GM12878 (cell line): ENCODE data around the gene MYLK4. TPM values are rescaled to one million over a fixed set of nuclear protein-coding genes. Genes with fewer than 3 reads are reported as not detected.

Experiments used
- ATAC-seq: fragments of 200-7000 bp; cut with Tn5 transposase; 3 replicates; pipeline ENCODE4 v1.9.1; 2020; ENCODE audit warnings: mild to moderate bottlenecking, moderate library complexity
- BruUV-seq: library from RNA; stranded (reverse); fragments of 400-500 nt; replicated peaks from 2 replicates; lab custom pipeline; 2021; lab: Mats Ljungman, UMichigan
- CTCF ChIA-PET: fragments of 300-600 bp; sonication (Branson Sonifier 250); formaldehyde crosslinking; extraction: SDS; loops from one replicate; lab custom pipeline; 2021; ENCODE audit warnings: inconsistent platforms; lab: Yijun Ruan, JAX
- POLR2A ChIA-PET: fragments of 350-600 bp; formaldehyde crosslinking; extraction: SDS; loops from one replicate; lab custom pipeline; 2021; ENCODE audit warnings: inconsistent platforms; lab: Charles Lee
- RAD21 ChIA-PET: fragments of 300-600 bp; sonication (Branson Sonifier 250); formaldehyde crosslinking; loops from one replicate; lab custom pipeline; 2023; ENCODE audit warnings: antibody characterized with exemption; ENCODE audit not compliant: unreplicated experiment; lab: Charles Lee
- SMC1A ChIA-PET: fragments of 300-600 bp; sonication (Branson Sonifier 250); formaldehyde crosslinking; loops from one replicate; lab custom pipeline; 2023; ENCODE audit not compliant: unreplicated experiment, uncharacterized antibody; lab: Charles Lee
- DNase-seq: peaks from one replicate; pipeline ENCODE4 v3.0.0-alpha.2; 2011; ENCODE audit warnings: low read depth, low spot score
- FAIRE-seq: peaks from 3 replicates; lab custom pipeline; 2011; peaks lifted over from hg19 to GRCh38; lab: Jason Lieb, UNC
- H2AFZ ChIP-seq: 2 replicates; pipeline ENCODE4 v1.6.0; 2011; ENCODE audit warnings: low read depth, low read length, control low read depth; ENCODE audit not compliant: control insufficient read depth
- H3K27ac ChIP-seq: 2 replicates; pipeline ENCODE4 v1.5.1; 2011; ENCODE audit warnings: control low read depth; ENCODE audit not compliant: control insufficient read depth, insufficient read depth
- H3K27me3 ChIP-seq, 2 experiments: replicated peaks in 1 of 2; 2 replicates each; pipeline versions ENCODE4 v1.6.0 to v1.6.1; 2011; ENCODE audit warnings: low read length in 1 of 2; ENCODE audit not compliant: control insufficient read depth in 2 of 2, insufficient read depth in 2 of 2
- H3K36me3 ChIP-seq, 2 experiments: 2 replicates each; pipeline ENCODE4 v1.5.1; 2011; ENCODE audit warnings: low read length in 1 of 2; ENCODE audit not compliant: control insufficient read depth in 2 of 2, insufficient read depth in 2 of 2
- H3K4me1 ChIP-seq: 2 replicates; pipeline ENCODE4 v1.6.1; 2011; ENCODE audit warnings: mild to moderate bottlenecking, low read length, moderate library complexity, mixed read lengths; ENCODE audit not compliant: control insufficient read depth, insufficient read depth
- H3K4me2 ChIP-seq: 2 replicates; pipeline ENCODE4 v1.6.0; 2011; ENCODE audit warnings: control low read depth; ENCODE audit not compliant: control insufficient read depth, insufficient read depth
- H3K4me3 ChIP-seq: fragments of 200-600 bp; sonication (generic); 2 replicates; pipeline ENCODE4 v1.5.1; 2016
- H3K79me2 ChIP-seq: 2 replicates; pipeline ENCODE4 v1.6.0; 2011; ENCODE audit warnings: low read length; ENCODE audit not compliant: control insufficient read depth, insufficient read depth
- H3K9ac ChIP-seq: 2 replicates; pipeline ENCODE4 v1.8.0; 2011; ENCODE audit warnings: low read length, control low read depth, mixed read lengths; ENCODE audit not compliant: control insufficient read depth, insufficient read depth
- H3K9me3 ChIP-seq: replicated peaks from 3 replicates; pipeline ENCODE4 v1.5.1; 2011; ENCODE audit warnings: mild to moderate bottlenecking, low read length; ENCODE audit not compliant: control insufficient read depth, insufficient read depth
- H4K20me1 ChIP-seq: 2 replicates; pipeline ENCODE4 v1.6.0; 2011; ENCODE audit not compliant: control insufficient read depth, insufficient read depth
- IRF4 ChIP-seq: IDR thresholded peaks from 2 replicates; pipeline ENCODE4 v1.6.1; 2011; ENCODE audit warnings: low read depth, low read length
- MYC ChIP-seq: IDR thresholded peaks from 2 replicates; pipeline ENCODE4 v1.6.1; 2011; ENCODE audit warnings: mild to moderate bottlenecking, low read length, moderate library complexity, inconsistent platforms; ENCODE audit not compliant: insufficient read depth, insufficient replicate concordance, insufficient read length, severe bottlenecking
- NFIC ChIP-seq: IDR thresholded peaks from 2 replicates; pipeline ENCODE4 v1.6.1; 2012; ENCODE audit warnings: low read depth, mild to moderate bottlenecking, inconsistent platforms, low read length, moderate library complexity
- PAX5 ChIP-seq: IDR thresholded peaks from 2 replicates; pipeline ENCODE4 v1.6.1; 2011; ENCODE audit warnings: low read depth, low read length, borderline replicate concordance
- POLR2A ChIP-seq: IDR thresholded peaks from 2 replicates; pipeline ENCODE4 v1.6.1; 2011; ENCODE audit warnings: low read depth, mild to moderate bottlenecking, low read length
- WGBS: methylation state at CpG from one replicate; pipeline ENCODE4 v1.1.6; 2016; ENCODE audit warnings: low lambda C conversion rate; ENCODE audit not compliant: insufficient replicate concordance, insufficient coverage; ENCODE audit errors: missing lambda C conversion rate; 5-methylcytosine and 5-hydroxymethylcytosine counted together
- in situ Hi-C: fragments of 300-500 bp; cut with MboI; formaldehyde crosslinking; loops from 9 replicates; pipeline ENCODE4 v1.14.3; 2018; ENCODE audit warnings: mixed read lengths
- intact Hi-C: fragments of 100-400 bp; cut with micrococcal nuclease; formaldehyde crosslinking; loops from one replicate; pipeline ENCODE4 v1.14.2; 2022; ENCODE audit not compliant: unreplicated experiment
- polyA plus RNA-seq, 11 experiments: library from polyadenylated mRNA; depleted of rRNA in 4 of 11; unstranded in 6 of 11; stranded (reverse) in 5 of 11; fragments of >200 nt; fragmentation: Nextera tagmentation in 4 of 11; fragmentation: Illumina TruSeq in 1 of 11; extraction: Ambion mirVana in 4 of 11; extraction: Trizol in 1 of 11; gene quantifications; 1 replicate in 1 of 11; 2 replicates in 10 of 11; pipeline versions ENCODE4 v1.2.1 to v1.2.3, GENCODE V29; 2011 to 2016; ENCODE audit warnings: inconsistent platforms in 2 of 11, missing spikeins in 2 of 11, low read depth in 1 of 11
- total RNA-seq, 4 experiments: library from RNA; depleted of rRNA in 3 of 4; stranded (reverse); fragments of >200 nt in 3 of 4; fragmentation: Illumina TruSeq in 1 of 4; extraction: Trizol in 1 of 4; gene quantifications; 2 replicates each; pipeline versions ENCODE4 v1.2.1 to v1.2.3, GENCODE V29; 2013 to 2021
- TF ChIP-seq, protein P1 (sequence below): fragments of 450-650 bp; IDR thresholded peaks from 2 replicates; pipeline ENCODE4 v1.6.1; 2018; ENCODE audit warnings: borderline replicate concordance, mild to moderate bottlenecking; ENCODE audit not compliant: partially characterized antibody

MYLK4 gene
- total and polyA plus RNA-seq, 10 of the 15 experiments (the other 5 are each of a cell fraction or from before 2014, with no cell fraction given): under 0.01 to 0.09 (median 0.05) TPM; not detected in 1

GRCh38 chr6:2733324-2733723, 17.4 kb downstream of the MYLK4 start (continued):
- TF ChIP-seq NFIC: 0 out of 2 replicates have a peak, but pooled peaks have one; percentile 27
- TF ChIP-seq IRF4: no peak

GRCh38 chr6:2732503-2733089, 18.1 kb downstream of the MYLK4 start:
- RAD21 ChIA-PET: interaction anchor here (1.1 to 1.5 kb wide), 2 partner anchors 18 to 114 kb away, joined by 3 read pairs; partner anchors contain the start of gene MYLK4
- CTCF ChIA-PET: interaction anchor here (0.5 to 2.6 kb wide), 4 partner anchors 18 to 290 kb away, joined by 3 to 23 read pairs (median 6); partner anchors contain the start of gene MYLK4
- WGBS: 12% methylated on average over 5 of the region's 5 CpGs
- intact Hi-C loops: no loop called here
- SMC1A ChIA-PET: interaction anchor here (1.0 to 4.0 kb wide), 4 partner anchors 9 to 36 kb away, joined by 3 to 19 read pairs (median 4); partner anchors contain the start of gene MYLK4
- BruUV-seq: no TSS peak
- Histone ChIP-seq H4K20me1 (no peaks in the 10 kb centered on the region), H3K36me3 (no peaks in the 10 kb centered on the region), H2AFZ (no peak overlapping the region), H3K27me3 (peaks cover 0 to 1% of the 10 kb centered on the region in 2 experiments; a peak in 1 of 4 replicates), H3K9ac (no peak overlapping the region), H3K9me3 (no peaks in the 10 kb centered on the region; the same call in 2 of the 3 replicates), H3K4me3 (no peak overlapping the region), H3K27ac (no peak overlapping the region), H3K79me2 (no peaks in the 10 kb centered on the region), H3K4me1 (no peaks in the 10 kb centered on the region), H3K4me2 (no peak overlapping the region)
- POLR2A ChIA-PET: no interaction called here
- TF ChIP-seq POLR2A: no peak
- ATAC-seq (no peak), FAIRE-seq (no peak), DNase-seq (no peak)
- in situ Hi-C loops: no loop called here

DNA sequence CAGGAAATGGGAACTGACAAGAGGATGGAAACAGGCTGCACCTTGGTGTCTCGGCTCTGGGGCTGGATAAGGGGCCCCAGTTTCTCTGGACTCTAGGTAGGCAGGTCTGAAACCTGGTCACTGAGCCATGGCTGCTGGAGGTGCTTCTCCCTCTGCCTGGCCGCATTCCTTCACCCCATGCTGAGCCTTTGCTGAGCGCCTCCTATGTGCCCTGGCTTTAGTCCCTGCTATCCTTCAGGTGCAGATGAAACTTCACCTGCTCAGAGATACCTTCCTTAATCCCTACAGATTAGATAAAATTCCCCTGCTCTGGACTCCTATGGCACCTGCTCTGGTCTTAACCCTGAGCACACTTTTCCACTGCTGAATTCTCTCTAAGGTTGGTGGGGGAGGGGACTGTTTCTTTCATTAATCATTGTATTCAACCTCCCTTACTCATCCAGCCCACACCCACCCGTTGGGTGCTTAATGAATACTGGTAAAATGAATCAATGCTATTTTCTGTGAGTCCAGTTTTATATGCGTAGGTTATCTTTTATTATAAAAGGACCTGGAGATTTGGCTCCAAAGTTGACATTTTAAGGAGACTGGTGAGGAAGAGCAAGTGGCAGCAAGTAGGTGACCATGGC, 19.3 kb downstream of the MYLK4 start:
- H3K9ac ChIP-seq: no peak overlapping the region
- intact Hi-C loops: no loop called here
- CTCF ChIA-PET: interaction anchor here (1.4 to 2.6 kb wide), 2 partner anchors 19 to 97 kb away, joined by 4 to 23 read pairs; partner anchors contain the start of gene MYLK4
- no peaks in the 10 kb centered on the region for H3K79me2 ChIP-seq
- H3K27me3 ChIP-seq: peaks cover 0 to 1% of the 10 kb centered on the region in 2 experiments; a peak in 1 of 4 replicates
- H3K4me3 ChIP-seq: no peak overlapping the region
- POLR2A ChIA-PET: no interaction called here
- H2AFZ ChIP-seq: no peak overlapping the region
- in situ Hi-C loops: no loop called here
- ATAC-seq (no peak), DNase-seq (no peak), FAIRE-seq (no peak)
- no peaks in the 10 kb centered on the region for H4K20me1 ChIP-seq
- RAD21 ChIA-PET: no interaction called here
- BruUV-seq: no TSS peak
- H3K4me1 ChIP-seq: no peaks in the 10 kb centered on the region
- no peaks in the 10 kb centered on the region for H3K36me3 ChIP-seq
- H3K27ac ChIP-seq: no peak overlapping the region
- H3K4me2 ChIP-seq: no peak overlapping the region
- SMC1A ChIA-PET: interaction anchor here (1.0 kb wide), 1 partner anchor 37 kb away, joined by 3 read pairs; no protein-coding TSS in a partner anchor
- WGBS: 46% methylated on average over 5 of the region's 5 CpGs
- no peaks in the 10 kb centered on the region; the same call in 2 of the 3 replicates for H3K9me3 ChIP-seq
- no peak for TF ChIP-seq PAX5
- no peak for TF ChIP-seq MYC
- TF ChIP-seq, protein P1, sequence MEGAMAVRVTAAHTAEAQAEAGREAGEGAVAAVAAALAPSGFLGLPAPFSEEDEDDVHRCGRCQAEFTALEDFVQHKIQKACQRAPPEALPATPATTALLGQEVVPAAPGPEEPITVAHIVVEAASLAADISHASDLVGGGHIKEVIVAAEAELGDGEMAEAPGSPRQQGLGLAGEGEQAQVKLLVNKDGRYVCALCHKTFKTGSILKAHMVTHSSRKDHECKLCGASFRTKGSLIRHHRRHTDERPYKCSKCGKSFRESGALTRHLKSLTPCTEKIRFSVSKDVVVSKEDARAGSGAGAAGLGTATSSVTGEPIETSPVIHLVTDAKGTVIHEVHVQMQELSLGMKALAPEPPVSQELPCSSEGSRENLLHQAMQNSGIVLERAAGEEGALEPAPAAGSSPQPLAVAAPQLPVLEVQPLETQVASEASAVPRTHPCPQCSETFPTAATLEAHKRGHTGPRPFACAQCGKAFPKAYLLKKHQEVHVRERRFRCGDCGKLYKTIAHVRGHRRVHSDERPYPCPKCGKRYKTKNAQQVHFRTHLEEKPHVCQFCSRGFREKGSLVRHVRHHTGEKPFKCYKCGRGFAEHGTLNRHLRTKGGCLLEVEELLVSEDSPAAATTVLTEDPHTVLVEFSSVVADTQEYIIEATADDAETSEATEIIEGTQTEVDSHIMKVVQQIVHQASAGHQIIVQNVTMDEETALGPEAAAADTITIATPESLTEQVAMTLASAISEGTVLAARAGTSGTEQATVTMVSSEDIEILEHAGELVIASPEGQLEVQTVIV: no peak
